Measurements from ENCODE around the gene HEXIM1.

Gene HEXIM1, protein sequence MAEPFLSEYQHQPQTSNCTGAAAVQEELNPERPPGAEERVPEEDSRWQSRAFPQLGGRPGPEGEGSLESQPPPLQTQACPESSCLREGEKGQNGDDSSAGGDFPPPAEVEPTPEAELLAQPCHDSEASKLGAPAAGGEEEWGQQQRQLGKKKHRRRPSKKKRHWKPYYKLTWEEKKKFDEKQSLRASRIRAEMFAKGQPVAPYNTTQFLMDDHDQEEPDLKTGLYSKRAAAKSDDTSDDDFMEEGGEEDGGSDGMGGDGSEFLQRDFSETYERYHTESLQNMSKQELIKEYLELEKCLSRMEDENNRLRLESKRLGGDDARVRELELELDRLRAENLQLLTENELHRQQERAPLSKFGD

DNA sequence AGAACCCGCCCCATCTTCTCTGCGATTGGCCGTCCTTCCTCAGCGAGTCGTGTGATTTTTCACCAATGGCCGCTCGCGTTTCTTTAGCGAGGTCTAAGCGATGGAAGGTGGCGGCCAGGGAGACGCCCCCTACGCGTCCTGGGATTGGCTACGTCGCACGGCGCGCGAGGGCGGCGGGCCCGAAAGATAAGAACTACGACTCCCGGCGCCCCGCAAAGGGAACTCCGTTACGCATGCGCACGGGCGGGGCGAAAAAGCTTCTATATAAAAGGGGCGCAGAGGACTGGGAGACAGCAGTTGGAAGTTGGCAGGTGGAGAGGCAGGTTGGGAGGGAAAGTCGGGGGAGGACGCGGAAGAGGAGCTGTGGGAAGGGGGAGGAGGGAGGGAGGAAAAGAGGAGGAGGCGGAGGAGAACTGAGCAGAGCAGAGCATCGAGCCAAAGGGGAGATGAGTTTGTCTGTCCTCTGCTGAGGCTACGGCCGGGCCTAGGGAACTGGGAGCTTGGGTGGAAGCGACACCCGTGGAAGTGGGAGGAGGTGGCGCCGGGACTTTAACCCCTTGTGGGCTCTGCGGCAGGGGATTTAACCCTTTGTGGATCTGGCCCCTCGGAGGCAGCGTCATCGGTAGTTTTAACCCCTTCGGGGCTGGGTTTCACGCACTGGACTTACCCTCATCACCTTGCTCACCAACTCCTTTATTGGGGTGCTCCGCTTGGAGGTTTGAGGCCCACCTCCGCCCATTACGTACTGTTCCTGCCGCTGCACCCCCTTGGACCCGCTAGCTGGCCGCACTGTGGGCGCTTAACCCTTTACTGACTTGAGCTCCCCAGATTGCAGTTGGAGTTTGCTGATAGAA, at the start of gene HEXIM1:
TSS of gene HEXIM1 (plus strand) at position 293 of the 854 bp plus-strand sequence. CDS start 716 bp downstream, outside the sequence.
- peak; percentile 94 to 96 for DNase-seq

DNA sequence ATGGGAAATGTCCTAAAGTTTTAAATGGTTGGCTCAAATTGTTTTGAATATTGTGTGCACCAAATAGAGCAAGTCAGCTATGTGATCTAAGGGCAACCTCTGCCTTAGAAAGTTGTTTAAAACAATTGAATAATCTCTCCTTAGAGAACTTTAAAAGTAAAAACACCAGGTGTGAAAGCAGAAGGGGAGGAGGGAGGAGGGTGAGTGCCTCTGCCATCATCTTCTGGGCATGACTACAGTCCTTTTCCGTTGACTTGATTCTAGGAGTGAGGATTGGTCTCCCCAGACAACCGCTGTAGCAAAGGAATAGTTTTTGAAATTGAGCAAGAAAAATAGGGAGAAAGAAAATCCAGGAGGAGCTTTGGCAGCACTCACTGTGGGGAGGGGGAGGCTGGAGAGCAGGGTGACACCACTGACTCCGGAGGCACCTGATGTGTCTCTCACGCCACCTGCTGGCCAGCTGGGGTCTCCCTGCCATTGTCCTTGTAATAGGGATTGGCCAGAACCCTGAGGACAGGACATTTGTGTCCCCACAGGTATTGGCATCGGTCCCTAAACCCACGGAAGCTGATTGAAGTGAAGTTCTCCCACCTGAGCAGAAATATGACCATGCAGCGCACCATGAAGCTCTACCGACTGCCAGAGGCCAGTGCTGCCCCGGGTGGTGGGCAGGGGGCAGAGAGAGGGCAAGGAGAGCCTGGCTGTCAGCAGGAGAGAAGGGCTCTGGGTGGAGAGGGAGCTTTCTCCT, 49.2 kb upstream of the HEXIM1 start:
- DNase-seq = peak; percentile 38 to 87

DNA sequence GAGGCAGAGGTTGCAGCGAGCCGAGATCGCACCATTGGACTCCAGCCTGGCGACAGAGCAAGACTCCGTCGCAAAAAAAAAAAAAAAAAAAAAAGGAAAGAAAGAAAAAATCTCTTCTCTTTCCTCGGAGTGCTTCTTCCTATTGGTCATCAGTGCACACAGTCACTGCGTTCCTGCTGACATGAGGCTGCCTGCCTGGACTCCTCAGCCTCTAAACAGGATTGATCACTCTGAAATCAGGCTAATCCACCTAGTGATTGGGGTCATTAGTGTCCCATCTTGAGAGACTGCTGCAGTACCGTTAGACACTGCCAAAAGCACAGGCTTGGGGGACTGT, 46.8 kb upstream of the HEXIM1 start:
- no peak for DNase-seq

DNA sequence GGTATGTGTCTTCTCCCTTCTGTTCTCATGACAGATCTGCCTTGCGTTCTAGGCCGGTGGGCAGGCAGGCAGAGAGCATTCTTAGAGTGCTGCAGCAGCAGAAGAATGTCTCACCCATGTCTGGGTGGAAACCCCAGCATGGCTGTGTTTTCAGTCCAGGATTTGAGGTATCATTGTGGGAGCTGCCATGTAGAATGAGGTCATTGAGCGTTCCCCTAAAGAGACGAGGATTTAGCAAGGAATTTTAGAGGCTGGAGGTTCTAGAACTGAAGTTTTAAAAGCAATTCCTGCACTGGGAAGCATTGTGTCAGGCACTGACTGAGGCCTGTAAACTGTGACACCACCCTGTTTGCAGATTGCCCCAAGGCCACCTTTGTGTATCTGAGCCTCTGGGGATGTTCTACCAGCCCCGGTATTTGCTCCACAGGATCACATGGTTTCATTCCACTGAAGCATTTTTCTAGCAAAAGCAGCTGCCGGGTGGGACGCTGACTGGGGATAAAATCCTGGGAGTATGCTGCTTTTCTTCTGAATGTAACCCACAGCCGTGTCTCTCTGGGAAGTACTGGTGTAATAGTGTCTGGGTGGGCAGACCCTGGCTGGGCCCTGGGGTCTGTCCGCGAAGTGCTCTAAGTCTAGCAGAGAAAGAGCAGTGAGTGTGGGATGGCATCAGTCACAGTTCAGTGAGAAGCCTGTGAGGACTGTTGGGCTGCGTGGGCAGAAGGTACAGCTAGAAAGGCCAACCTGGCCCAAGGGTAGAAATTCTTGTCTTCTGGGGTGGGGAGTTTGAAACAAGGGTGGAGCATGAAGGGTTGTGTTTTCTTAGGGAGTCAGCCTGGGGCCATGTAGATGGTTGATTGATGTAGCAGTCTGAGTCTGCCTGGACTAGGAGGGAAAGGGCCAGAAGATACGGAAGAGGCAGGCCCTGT, 46.1 kb upstream of the HEXIM1 start:
- DNase-seq = no peak

DNA sequence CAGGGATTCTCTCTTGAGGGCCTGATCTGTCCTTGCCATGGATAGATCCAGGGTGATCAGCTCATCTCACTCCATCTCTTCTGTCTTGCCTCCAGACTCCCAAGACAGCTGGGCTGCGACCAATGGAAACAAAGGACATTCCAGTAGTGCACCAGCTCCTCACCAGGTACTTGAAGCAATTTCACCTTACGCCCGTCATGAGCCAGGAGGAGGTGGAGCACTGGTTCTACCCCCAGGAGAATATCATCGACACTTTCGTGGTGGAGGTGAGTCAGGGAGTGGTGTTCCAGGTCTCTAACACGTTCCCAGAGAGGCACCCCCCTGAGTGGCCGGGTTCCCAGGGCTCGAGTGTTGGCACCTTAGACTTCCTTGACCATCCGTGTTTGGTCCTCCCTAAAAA, 45.4 kb upstream of the HEXIM1 start:
- DNase-seq = no peak

DNA sequence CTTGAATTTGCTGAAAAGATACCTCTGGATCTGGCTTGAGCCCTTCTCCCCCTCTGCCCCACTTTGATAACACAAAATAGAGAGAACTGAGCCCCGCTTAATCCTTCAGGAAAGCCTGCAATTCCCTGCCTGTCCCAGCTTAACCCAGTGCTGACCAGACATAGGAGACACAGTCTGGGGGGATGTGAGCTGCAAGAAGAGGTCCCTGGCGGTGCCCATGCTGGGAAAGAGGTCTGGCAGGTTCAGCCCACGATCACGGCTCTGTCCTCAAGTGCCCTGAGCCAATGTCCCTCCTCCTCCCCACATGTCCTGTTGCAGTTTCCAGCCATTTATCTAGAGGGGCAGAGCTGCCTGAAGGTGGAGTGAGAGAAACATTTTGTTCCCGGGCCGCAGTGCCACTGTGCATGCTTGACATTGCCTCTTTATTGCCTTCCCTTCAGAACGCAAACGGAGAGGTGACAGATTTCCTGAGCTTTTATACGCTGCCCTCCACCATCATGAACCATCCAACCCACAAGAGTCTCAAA, 44.9 kb upstream of the HEXIM1 start:
- no peak for DNase-seq

DNA sequence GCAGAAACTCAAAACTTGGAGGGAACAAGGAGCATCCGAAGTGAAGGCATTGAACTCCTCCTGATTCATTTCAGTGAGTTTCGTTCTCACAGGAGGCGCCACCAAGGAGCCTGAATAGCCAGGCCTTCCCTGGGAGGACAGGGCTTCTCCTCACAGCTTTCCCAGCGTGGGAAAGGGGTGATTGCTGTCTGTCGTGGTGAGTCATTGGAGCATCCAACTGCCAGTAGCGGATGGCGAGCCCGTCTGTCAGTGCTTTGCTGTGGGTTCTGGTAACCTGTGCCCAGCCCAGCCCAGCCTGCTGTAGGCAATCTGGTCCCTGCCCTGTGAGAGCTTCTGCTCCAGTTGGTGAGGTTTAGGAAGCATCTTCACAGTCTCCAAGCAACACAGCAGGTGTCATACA, 44.2 kb upstream of the HEXIM1 start:
- no peak for DNase-seq

DNA sequence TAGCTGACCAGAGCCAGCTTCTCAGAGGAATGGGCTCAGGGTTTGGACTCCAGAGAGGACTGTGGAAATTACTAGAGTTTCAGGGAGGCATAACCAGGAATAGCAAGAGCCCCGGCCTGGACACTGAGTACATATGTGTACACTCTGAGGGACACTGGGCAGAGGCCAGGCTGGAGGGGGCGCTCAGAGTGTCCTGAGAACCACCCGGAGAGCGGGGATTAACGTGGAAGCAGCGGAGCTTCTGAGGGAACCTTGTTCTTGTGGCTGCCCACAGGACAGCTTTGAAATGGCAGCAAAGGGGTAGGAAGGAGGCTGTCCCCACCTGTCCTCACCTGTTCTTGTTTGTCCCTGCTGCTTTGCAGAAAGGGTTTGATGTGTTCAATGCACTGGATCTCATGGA, 43.8 kb upstream of the HEXIM1 start:
- no peak for DNase-seq

DNA sequence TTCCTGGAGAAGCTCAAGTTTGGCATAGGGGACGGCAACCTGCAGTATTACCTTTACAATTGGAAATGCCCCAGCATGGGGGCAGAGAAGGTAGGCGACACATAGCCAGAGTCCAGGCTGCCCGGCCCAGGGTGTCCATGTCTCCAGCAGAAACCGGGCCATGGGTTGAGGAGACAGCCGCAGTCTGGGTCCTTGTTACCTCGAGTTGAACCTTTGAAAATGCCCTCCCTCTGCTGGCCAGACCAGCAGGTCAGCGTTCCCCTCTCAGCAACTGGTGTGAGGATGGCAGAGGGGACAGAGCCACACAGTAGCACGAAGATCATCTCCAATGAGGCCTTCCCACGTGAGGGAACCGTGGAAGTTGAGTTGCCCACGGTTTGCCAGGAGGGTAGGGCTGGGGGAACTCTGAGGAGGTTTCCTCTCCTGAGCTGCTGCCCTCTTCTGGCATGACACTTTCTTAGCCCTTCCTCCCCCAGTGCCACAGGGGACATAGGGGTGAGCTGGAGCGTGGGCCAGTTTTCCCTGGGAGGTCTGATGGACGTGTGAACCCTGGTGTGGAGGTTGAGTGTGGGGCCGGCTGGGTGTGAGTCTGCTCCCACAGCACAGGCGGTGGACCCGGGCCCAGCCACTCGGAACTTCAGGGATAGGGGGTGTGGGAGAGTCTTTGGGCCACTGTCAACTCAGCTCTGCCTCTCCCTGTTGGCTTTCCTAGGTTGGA, 43.2 kb upstream of the HEXIM1 start:
- no peak for DNase-seq

DNA sequence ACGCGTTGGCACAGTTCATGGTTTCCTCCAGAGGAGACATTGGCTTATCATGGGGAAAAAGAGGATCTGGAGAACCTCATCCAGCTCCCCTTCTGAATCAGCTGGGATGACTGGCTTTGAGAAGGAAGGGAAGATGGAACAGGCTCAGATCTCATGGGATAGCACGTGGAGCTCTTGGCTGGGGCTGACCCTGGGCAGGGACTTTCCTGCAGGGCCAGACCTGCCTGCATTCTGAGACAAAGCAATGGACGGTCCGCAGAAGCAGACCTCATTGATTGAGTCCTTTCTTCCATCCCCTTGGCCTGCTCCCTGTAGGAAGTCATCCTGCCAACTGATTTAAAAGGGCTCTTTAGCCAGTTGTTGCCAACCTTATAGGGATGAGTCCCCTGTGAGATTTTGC, 42.2 kb upstream of the HEXIM1 start:
- DNase-seq = no peak

DNA sequence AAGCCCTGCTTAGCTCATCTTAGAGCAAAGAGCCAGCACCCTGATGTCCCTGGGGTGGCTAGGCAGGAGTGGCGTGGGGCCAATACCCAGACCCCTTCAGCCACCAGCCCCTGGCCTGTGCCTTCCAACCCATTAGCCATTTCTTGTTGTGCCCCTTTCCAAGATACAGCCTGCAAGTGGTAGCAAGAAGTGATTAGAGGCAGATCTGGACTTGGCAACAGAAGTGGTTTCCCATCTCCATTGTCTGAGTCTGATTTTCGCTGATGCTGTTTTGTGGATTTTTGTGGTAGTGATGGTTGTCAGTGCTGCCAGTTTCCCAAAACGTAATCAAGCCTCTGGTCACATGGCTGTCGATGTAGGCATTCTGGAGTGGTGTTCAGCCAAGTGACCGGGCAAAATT, 41.7 kb upstream of the HEXIM1 start:
- DNase-seq = no peak

DNA sequence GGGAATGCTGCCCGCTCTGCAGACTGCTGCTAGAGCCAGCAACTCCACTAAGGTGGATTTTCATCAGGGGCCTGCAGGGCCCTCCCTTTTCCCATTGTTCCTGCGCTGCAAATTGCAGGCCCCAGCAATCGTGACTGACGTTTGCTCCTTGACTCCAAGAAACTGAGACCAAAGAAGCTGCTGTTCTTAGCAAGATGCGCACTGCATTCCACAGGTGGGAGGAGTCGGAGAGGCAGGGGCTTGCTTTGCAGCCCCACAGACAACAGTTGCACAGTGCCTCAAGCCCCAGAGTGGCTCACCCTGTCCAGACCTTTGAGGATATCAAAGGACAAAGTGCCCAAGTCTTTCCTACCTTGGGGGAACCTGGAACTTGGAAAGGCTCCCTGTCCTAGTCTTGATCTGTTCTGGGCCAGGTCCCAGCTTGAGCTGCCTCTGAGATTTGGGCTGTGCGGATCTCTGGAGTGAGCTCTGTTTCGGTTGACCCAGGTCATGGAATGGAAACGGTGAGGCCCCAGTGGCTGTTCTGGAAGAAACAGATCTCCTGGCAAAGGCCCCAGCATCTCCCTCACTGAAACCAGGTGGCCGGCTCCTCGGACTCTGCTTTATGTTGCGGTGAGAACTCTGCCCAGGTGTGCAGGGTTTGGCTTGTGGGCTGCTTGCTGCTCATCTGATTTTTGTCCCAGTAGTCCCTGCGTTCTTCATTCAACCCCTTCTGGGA, 40.8 kb upstream of the HEXIM1 start:
- no peak for DNase-seq

DNA sequence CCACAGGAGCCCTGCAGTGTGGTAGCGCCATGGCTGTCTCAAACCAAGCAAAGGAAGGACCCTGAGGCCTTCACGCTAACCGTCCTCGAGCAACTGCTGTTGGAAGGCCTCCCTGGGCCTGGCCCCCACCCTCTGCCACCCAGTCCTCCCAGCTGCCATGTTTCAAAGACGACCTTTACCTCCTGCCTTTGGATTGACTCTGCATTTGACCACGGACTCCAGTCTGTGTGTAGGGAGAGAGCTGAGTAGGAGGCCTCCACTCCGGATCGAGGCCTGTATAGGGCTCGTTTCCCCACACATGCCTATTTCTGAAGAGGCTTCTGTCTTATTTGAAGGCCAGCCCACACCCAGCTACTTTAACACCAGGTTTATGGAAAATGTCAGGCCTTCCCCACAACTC, 40.2 kb upstream of the HEXIM1 start:
- no peak for DNase-seq

DNA sequence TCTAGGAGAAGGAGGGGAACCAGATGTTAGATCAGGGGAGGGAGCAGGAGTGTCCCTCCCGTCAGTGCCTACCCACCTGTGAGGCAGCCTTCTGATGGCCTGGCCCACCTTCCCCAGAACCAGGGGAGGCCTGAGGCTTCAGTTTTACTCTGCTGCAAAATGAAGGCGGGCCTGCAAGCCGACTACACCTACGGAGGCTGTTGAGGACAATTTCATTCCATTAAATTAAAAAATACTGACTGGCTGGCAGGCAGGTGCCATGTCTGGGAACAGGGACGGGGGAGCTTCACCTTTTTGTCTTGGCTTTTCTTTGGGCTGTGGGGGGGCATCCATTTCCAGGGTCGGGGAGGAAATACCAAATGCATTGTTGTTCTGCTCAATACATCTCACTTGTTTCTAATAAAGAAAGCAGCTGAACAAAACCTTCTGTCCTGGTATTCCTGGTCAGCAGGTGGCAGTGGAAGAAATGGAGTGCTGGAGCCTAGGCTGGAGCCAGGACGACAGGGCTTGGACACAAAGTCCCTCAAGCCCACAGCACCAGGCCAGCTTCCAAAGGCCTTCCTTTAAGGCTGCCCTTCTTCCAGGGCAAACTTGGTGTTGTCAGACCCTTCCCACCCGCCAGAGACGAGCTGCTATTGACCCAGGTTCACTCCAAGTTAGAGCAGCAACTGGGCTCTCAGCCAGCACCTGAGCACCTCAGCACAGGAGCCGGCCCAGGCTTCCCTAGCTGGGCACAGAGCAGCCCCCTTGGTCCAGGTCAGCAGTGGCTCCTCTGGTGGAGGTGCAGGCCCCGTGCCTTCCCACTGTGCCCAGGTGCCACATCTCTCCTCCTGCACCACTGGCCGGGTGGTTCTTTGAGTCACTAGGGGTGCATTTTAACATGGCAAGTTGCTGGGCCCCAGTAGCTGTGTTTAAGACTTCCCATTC, 39.4 kb upstream of the HEXIM1 start:
- DNase-seq = no peak

DNA sequence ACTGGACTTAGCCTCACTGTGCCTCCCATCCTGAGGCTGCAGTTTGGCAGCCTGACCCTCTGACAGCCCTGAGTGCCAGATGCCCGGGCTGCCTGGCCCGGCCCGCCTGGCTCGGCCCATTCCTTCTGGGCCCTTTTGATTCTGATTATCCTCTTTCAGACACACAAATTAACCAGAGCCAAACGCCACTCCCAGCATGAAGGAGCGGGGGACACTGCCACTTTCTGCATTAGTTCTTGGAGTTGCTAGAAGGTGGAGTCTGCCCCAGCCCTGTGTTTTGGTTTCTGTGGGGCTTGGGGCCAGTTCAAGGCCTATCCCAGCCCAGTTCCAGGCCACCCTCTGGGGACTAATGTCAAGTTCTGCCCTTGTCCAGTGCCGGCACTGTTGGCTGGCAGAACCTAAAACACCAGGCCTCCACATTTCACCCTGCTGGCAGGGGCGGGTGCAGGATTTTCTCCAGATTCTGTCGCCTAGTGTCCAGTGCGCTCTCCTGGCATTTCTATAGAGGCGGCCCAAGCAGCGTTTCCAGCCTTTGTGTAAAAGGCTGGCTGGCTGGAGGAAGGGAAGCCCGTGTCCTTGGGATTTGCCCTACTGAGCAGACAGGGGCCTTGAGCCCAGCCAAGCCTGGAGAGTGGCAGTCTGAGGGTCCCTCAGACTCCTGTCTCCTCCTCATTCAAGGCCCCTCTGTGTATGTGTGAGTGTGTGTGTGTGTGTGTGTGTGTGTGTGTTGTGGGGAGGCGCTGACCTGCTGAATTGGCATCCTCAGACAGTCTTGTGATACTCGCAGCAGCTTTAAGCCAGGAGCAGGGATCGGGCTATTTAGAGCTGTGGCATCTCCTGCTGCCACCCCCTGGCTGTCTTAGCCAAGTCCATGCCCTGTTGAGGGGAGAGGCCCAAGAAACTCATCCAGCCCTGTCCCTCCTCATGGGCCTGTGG, 37.3 kb upstream of the HEXIM1 start:
- DNase-seq = peak in 1 of 2 experiments; percentile 24

DNA sequence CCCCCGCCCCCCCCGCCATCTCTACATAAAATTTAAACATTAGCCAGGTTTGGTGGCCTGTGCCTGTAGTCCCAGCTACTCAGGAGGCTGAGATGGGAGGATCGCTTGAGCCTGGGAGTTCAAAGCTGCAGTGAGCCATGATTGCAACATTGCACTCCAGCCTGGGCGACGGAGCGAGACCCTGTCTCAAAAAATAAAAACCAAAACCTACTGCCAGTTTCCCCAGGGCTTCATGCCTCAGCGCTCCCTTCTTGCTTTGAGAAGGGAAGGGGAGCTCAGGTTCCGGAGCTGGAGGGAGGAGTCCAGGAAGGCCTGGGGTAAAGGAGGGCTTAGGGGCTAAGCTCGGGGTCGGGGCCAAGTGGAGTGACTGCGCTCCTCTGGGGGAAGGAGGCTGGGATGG, 36.4 kb upstream of the HEXIM1 start:
- no peak for DNase-seq

DNA sequence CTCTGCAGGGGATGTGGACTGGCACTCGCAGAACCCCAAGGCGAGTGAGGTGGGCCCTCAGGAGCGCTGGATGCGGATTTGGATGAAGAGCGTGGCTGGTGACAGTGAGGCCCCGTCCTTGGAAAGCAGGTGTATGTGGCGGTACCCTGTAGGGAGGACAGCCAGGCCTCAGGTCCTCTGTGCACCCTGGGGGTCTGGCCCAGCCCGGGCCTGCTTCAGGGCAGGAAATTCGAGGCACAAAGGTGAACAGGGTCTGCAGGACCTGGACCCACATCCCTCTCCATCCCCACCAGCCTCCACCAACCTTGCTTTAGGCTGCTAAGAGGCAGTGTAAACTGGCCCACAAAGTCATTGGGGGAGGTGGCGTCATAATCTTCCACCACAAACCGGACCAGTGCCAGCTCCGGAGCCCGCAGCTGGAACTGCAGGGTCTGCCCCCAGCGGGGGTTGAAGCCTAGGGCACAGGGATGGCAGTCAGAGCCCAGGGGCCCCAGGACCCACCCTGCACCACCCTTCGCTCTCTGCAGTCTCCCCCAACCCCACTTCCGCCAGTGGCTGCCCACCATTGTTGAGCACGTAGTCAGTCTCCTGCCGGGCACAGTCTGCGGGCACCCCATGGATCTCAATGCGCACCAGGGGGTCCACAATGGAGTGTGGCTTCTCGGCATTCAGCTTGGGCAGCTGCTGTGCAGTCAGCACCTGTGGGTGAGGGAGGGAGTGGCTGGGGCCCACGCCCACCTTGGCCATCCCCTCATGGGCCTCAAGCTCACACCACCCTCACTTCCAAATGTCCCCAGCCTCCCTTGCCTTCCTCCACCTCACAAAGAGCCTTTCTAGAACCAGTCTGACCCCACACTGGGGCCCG, 35.5 kb upstream of the HEXIM1 start:
- no peak for DNase-seq

DNA sequence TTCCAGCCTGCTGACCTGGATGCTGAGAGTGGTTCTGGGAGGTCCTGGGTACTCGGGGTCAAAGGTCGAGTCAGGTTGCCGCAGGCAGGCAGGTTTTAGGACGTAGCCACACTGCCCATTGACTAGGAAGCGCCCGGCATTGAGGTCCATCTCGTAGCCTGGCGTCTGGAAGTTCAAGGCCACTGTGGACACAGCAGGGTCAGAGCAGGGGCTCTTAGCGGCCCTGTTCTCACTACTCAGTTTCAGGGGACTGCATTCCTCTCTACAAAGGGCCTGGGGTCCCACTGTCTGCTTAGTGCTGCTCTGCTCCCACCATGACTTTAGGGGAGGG, 34.9 kb upstream of the HEXIM1 start:
- no peak for DNase-seq
